ENCODE measurements around the gene GRB14. TPM values are rescaled to one million over a fixed set of nuclear protein-coding genes. Genes with fewer than 3 reads are reported as not detected.
"Not testable (repeated sequence)": the region's sequence is repeated elsewhere in the genome, so short reads cannot be mapped to it uniquely, and the experiment has no call there.

Gene GRB14
- total RNA-seq, 1 experiment from 2014 or later, result 14.9 TPM

GRCh38 chr2:164551519-164551918 is 69.8 kb downstream of the GRB14 start (continued):
- TF ChIP-seq TEAD4 (CRISPR knock-in tag; IDR thresholded peaks at IDR 0.05) (no peak), MXD4 (CRISPR knock-in tag; IDR thresholded peaks at IDR 0.05; ENCODE audit: borderline replicate concordance) (no peak), ZNF121 (CRISPR knock-in tag; IDR thresholded peaks at IDR 0.05) (no peak), CREB1 (CRISPR knock-in tag; IDR thresholded peaks at IDR 0.05) (no peak), ARID4B (CRISPR knock-in tag; IDR thresholded peaks at IDR 0.05; ENCODE audit: borderline replicate concordance) (no peak), ZNF671 (CRISPR knock-in tag; IDR thresholded peaks at IDR 0.05) (no peak), FOXP1 (CRISPR knock-in tag; IDR thresholded peaks at IDR 0.05; ENCODE audit: borderline replicate concordance) (no peak), FOXK1 (CRISPR knock-in tag; IDR thresholded peaks at IDR 0.05) (no peak), E2F4 (CRISPR knock-in tag; IDR thresholded peaks at IDR 0.05; ENCODE audit: borderline replicate concordance, low read depth) (no peak)

GRCh38 chr2:164549705-164550104 is 71.6 kb downstream of the GRB14 start:
- CTCF ChIA-PET; H3K27me3 Mint-ChIP-seq (ENCODE audit: low read depth); H3K4me1 Mint-ChIP-seq; DNase-seq (ENCODE audit: low spot score); H3K4me3 Mint-ChIP-seq; ATAC-seq; H3K27ac Mint-ChIP-seq; POLR2A ChIA-PET: not testable (repeated sequence)
- peaks cover 21% of the 10 kb centered on the region for H3K36me3 Mint-ChIP-seq
- peaks cover 18% of the 10 kb centered on the region for H3K9me3 Mint-ChIP-seq
- peak; percentile 96 for TF ChIP-seq HMGA2 (CRISPR knock-in tag; IDR thresholded peaks at IDR 0.05)

DNA sequence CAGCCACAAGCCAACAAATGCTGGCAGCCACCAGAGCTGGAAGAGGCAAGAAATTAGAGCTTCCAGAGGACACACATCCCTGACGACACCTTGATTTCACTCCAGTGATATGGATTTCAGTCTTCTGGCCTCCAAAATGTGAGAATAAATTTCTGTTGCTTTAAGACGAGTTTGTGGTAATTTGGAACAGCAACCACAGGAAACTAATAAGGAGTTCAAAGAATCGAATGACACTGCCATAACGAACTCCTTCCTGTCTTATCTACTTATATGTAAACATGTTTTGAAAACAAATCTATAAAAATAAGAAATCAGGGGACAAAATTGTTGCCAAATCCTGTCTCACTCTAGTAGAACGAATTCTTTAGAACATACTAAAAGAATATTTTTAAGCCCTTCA is 75.8 kb downstream of the GRB14 start:
- ATAC-seq (no peak), DNase-seq (ENCODE audit: low spot score) (no peak)
- no peaks in the 10 kb centered on the region for H3K4me1 Mint-ChIP-seq
- POLR2A ChIA-PET, result no interaction called here
- no peak overlapping the region for H3K27ac Mint-ChIP-seq
- CTCF ChIA-PET, result no interaction called here
- no peak overlapping the region for H3K4me3 Mint-ChIP-seq
- peaks cover 25% of the 10 kb centered on the region for H3K36me3 Mint-ChIP-seq
- H3K27me3 Mint-ChIP-seq (ENCODE audit: low read depth), result no peaks in the 10 kb centered on the region
- TF ChIP-seq, protein P1, sequence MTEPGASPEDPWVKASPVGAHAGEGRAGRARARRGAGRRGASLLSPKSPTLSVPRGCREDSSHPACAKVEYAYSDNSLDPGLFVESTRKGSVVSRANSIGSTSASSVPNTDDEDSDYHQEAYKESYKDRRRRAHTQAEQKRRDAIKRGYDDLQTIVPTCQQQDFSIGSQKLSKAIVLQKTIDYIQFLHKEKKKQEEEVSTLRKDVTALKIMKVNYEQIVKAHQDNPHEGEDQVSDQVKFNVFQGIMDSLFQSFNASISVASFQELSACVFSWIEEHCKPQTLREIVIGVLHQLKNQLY (CRISPR knock-in tag; IDR thresholded peaks at IDR 0.05), result no peak
- H3K9me3 Mint-ChIP-seq, result peaks cover 18% of the 10 kb centered on the region

GRCh38 chr2:164542581-164543021 is 78.7 kb downstream of the GRB14 start:
- DNase-seq (ENCODE audit: low spot score) (no peak), ATAC-seq (no peak)
- Mint-ChIP-seq H3K4me1 (peaks cover 12% of the 10 kb centered on the region), H3K9me3 (peaks cover 18% of the 10 kb centered on the region), H3K36me3 (peaks cover 25% of the 10 kb centered on the region), H3K4me3 (no peak overlapping the region), H3K27ac (no peak overlapping the region), H3K27me3 (ENCODE audit: low read depth) (no peaks in the 10 kb centered on the region)
- CTCF ChIA-PET, result interaction anchor here (1.1 kb wide), 1 partner anchor 17 kb away, joined by 3 read pairs; no protein-coding TSS in a partner anchor
- POLR2A ChIA-PET, result no interaction called here
- TF ChIP-seq SP1 (CRISPR knock-in tag; conservative IDR thresholded peaks at IDR 0.05) (no peak), ZNF425 (CRISPR knock-in tag; conservative IDR thresholded peaks at IDR 0.05) (no peak), OVOL2 (CRISPR knock-in tag; IDR thresholded peaks at IDR 0.05; ENCODE audit: borderline replicate concordance) (no peak)
- TF ChIP-seq, protein P2, sequence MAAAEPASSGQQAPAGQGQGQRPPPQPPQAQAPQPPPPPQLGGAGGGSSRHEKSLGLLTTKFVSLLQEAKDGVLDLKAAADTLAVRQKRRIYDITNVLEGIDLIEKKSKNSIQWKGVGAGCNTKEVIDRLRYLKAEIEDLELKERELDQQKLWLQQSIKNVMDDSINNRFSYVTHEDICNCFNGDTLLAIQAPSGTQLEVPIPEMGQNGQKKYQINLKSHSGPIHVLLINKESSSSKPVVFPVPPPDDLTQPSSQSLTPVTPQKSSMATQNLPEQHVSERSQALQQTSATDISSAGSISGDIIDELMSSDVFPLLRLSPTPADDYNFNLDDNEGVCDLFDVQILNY (CRISPR knock-in tag; IDR thresholded peaks at IDR 0.05), result no peak
